Tibial nerve (tissue), 4 donors: Measurements from ENCODE around the gene CNOT10.

ENCODE experiments used
- EP300 ChIP-seq, 2 donors: sonication (generic); formaldehyde crosslinking; IDR thresholded peaks; one replicate each; pipeline ENCODE4 v1.6.1; 2017; ENCODE audit warnings: antibody characterized with exemption in 2 of 2, mild to moderate bottlenecking in 1 of 2
- POLR2A ChIP-seq, 2 donors: fragments of 450-650 bp; IDR thresholded peaks; one replicate each; pipeline ENCODE4 v1.6.1; 2017; ENCODE audit warnings: antibody characterized with exemption in 2 of 2, mild to moderate bottlenecking in 2 of 2, moderate library complexity in 2 of 2
- TF ChIP-seq, protein P1 (sequence below), 5 experiments: fragments of 200-600 bp in 3 of 5; fragments of 450-650 bp in 2 of 5; sonication (generic) in 3 of 5; IDR thresholded peaks; one replicate each; pipeline ENCODE4 v1.5.1; 2016 to 2019; ENCODE audit warnings: antibody characterized with exemption in 5 of 5, mild to moderate bottlenecking in 3 of 5, moderate library complexity in 2 of 5

- no peak for TF ChIP-seq EP300 (IDR thresholded peaks at IDR 0.05)
- TF ChIP-seq POLR2A (IDR thresholded peaks at IDR 0.05), result no peak
- TF ChIP-seq, protein P1, sequence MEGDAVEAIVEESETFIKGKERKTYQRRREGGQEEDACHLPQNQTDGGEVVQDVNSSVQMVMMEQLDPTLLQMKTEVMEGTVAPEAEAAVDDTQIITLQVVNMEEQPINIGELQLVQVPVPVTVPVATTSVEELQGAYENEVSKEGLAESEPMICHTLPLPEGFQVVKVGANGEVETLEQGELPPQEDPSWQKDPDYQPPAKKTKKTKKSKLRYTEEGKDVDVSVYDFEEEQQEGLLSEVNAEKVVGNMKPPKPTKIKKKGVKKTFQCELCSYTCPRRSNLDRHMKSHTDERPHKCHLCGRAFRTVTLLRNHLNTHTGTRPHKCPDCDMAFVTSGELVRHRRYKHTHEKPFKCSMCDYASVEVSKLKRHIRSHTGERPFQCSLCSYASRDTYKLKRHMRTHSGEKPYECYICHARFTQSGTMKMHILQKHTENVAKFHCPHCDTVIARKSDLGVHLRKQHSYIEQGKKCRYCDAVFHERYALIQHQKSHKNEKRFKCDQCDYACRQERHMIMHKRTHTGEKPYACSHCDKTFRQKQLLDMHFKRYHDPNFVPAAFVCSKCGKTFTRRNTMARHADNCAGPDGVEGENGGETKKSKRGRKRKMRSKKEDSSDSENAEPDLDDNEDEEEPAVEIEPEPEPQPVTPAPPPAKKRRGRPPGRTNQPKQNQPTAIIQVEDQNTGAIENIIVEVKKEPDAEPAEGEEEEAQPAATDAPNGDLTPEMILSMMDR (IDR thresholded peaks at IDR 0.05), result no peak
Observed at GRCh38 chr3:32708672-32709283, 23.8 kb downstream of the CNOT10 start.
